Activated T-helper 1 cell treated with anti-CD3 and anti-CD28 coated beads, Interleukin-12 subunit alpha, Interleukin-12 subunit beta, Interleukin-2, Interleukin-4 antibody, amounts not matched to agents 30 ng/mL and 10 ng/mL and 1 ng/mL, durations not matched to agents 14 hours and 24 hours and 36 hours (primary cell): ENCODE data around the gene CDC42EP4. TPM values are rescaled to one million over a fixed set of nuclear protein-coding genes. Genes with fewer than 3 reads are reported as not detected.

Experiments used
- DNase-seq: peaks from one replicate; pipeline ENCODE4 v3.0.0; 2021; ENCODE audit warnings: low spot score
- H3K27ac Mint-ChIP-seq: one replicate; pipeline ENCODE4 v1.8.0; 2021; ENCODE audit warnings: mild to moderate bottlenecking, mixed read lengths
- H3K27me3 Mint-ChIP-seq: one replicate; pipeline ENCODE4 v1.8.0; 2022; ENCODE audit warnings: mild to moderate bottlenecking, moderate library complexity, mixed read lengths; ENCODE audit not compliant: insufficient read depth
- H3K36me3 Mint-ChIP-seq: one replicate; pipeline ENCODE4 v1.8.0; 2021; ENCODE audit warnings: low read depth, mixed read lengths
- H3K4me1 Mint-ChIP-seq: one replicate; pipeline ENCODE4 v1.8.0; 2021; ENCODE audit warnings: low read depth, mixed read lengths
- H3K4me3 Mint-ChIP-seq: one replicate; pipeline ENCODE4 v1.8.0; 2021; ENCODE audit warnings: mild to moderate bottlenecking, moderate library complexity, mixed read lengths
- H3K9me3 Mint-ChIP-seq: one replicate; pipeline ENCODE4 v1.8.0; 2021; ENCODE audit warnings: mixed read lengths
- intact Hi-C: fragments of 100-400 bp; cut with micrococcal nuclease; formaldehyde crosslinking; loops from one replicate; pipeline ENCODE4 v1.15.1; 2024
- total RNA-seq: library from RNA; stranded (reverse); gene quantifications from 2 replicates; pipeline ENCODE4 v1.2.3, GENCODE V29; 2022

Gene CDC42EP4
- total RNA-seq, 1 donor from 2014 or later: 1.1 TPM

GRCh38 chr17:73349647-73350046 lies 37.8 kb upstream of the CDC42EP4 start:
- Mint-ChIP-seq H3K27ac (no peak overlapping the region), H3K4me1 (no peaks in the 10 kb centered on the region), H3K9me3 (no peaks in the 10 kb centered on the region), H3K27me3 (no peaks in the 10 kb centered on the region), H3K36me3 (no peaks in the 10 kb centered on the region), H3K4me3 (no peak overlapping the region)
- no peak for DNase-seq
- intact Hi-C loops: no loop called here

DNA sequence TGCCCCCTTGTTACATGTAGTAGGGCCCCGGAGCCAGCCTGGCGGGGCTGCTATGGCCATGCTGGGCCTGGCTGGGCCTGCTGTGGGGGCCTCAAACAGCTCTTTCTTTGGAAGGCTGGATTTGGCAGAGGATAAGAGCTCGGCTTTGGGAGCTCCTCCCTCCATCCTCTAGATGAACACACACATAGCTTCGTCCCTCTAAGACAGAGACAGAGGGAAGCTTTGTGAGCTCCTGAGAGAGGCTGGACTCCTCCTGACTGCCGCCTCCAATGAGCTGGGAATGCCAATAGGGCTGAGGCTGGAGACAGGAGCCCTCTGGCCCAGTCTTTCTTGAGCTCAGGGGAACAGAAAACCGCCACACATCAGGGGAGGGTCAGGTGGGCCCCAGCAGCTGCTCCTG lies 37.3 kb upstream of the CDC42EP4 start:
- Mint-ChIP-seq H3K4me1 (no peaks in the 10 kb centered on the region), H3K4me3 (no peak overlapping the region), H3K36me3 (no peaks in the 10 kb centered on the region), H3K27me3 (no peaks in the 10 kb centered on the region), H3K9me3 (no peaks in the 10 kb centered on the region), H3K27ac (no peak overlapping the region)
- intact Hi-C loops: no loop called here
- DNase-seq: no peak

DNA sequence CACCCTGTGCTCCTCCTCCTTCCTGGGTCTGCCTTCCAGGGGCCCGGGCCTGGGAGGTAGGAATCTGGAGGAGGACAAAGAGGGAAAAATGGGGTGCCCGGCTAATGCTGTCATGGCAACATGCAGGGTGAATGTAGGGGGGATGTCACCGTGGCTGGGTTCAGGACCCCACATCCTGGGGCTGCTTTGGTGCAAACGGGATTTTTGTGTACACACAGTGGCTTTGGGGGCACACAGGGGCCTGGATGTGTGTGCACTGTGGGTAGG lies 37.0 kb upstream of the CDC42EP4 start:
- no peaks in the 10 kb centered on the region for H3K9me3 Mint-ChIP-seq
- H3K27me3 Mint-ChIP-seq: no peaks in the 10 kb centered on the region
- H3K4me1 Mint-ChIP-seq: no peaks in the 10 kb centered on the region
- DNase-seq: no peak
- no peak overlapping the region for H3K4me3 Mint-ChIP-seq
- no peaks in the 10 kb centered on the region for H3K36me3 Mint-ChIP-seq
- intact Hi-C loops: no loop called here
- H3K27ac Mint-ChIP-seq: no peak overlapping the region

DNA sequence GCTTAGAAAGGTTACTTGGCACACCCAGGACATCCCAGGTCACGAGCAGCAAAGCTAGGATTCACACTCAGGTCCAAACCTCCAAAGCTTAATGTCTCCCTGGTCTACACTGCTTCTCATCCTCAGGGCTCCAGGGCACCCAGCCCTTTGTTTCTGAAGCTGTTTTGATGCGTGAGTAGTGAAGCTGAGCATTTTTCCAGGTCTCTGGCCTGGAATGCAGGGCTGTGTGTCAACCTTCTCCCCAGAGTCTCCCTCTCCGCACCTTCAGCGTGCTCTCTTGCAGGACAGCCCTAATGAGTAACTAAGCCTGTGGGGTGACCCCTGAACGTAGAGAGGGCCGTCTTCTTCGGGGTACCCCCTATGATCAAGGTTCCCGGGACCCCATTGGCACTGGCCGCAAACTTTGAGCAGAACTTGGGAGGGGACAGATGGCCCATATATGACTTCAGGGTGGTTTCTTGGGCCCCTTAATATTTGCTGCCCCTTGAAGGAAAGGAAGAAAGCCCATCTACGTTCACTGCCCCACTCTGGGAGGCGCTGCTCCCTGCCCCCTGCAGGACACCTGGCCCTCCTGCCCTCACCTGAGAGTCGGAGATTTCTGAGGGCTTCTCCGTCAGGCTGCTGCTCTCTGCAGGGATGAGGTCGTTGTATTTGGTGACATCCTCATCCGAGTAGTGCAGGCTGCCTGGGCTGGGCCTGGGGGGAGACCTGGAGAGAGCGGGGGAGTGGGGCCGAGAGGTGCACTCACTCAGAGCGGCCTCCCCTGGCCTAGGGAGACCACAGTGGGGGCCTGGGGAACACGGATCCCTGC lies 36.4 kb upstream of the CDC42EP4 start:
- Mint-ChIP-seq H3K9me3 (no peaks in the 10 kb centered on the region), H3K4me3 (no peak overlapping the region), H3K4me1 (no peaks in the 10 kb centered on the region), H3K27me3 (no peaks in the 10 kb centered on the region), H3K27ac (no peak overlapping the region), H3K36me3 (no peaks in the 10 kb centered on the region)
- intact Hi-C loops: no loop called here
- no peak for DNase-seq

DNA sequence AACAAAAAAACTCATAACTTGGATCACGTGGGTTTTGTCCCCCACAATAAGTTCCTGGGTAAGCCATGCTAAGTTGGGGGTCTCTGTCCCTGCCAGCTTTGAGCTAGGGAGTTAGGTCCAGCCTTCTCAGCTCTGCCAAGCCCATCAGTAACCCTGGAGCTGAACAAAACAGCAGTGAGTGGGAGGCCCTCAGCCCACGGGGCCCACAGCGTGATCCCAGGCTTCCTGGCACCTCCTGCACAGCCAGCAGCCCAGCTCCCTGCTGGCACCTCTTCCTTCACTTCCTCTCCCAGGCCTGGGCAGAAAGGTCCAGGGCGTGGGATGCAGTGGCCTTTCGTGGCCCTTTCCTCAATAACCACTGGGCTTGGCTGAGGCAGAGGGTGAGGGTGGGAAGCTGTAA lies 35.5 kb upstream of the CDC42EP4 start:
- no peak for DNase-seq
- H3K27ac Mint-ChIP-seq: no peak overlapping the region
- H3K4me1 Mint-ChIP-seq: no peaks in the 10 kb centered on the region
- no peak overlapping the region for H3K4me3 Mint-ChIP-seq
- H3K9me3 Mint-ChIP-seq: no peaks in the 10 kb centered on the region
- H3K36me3 Mint-ChIP-seq: no peaks in the 10 kb centered on the region
- H3K27me3 Mint-ChIP-seq: peaks cover 3% of the 10 kb centered on the region
- intact Hi-C loops: no loop called here

- no peak overlapping the region for H3K4me3 Mint-ChIP-seq
- no peaks in the 10 kb centered on the region for H3K4me1 Mint-ChIP-seq
- intact Hi-C loops: no loop called here
- DNase-seq: no peak
- no peaks in the 10 kb centered on the region for H3K9me3 Mint-ChIP-seq
- H3K27ac Mint-ChIP-seq: no peak overlapping the region
- H3K27me3 Mint-ChIP-seq: peaks cover 3% of the 10 kb centered on the region
- H3K36me3 Mint-ChIP-seq: no peaks in the 10 kb centered on the region
Measured at GRCh38 chr17:73346501-73347162, 34.8 kb upstream of the CDC42EP4 start.

DNA sequence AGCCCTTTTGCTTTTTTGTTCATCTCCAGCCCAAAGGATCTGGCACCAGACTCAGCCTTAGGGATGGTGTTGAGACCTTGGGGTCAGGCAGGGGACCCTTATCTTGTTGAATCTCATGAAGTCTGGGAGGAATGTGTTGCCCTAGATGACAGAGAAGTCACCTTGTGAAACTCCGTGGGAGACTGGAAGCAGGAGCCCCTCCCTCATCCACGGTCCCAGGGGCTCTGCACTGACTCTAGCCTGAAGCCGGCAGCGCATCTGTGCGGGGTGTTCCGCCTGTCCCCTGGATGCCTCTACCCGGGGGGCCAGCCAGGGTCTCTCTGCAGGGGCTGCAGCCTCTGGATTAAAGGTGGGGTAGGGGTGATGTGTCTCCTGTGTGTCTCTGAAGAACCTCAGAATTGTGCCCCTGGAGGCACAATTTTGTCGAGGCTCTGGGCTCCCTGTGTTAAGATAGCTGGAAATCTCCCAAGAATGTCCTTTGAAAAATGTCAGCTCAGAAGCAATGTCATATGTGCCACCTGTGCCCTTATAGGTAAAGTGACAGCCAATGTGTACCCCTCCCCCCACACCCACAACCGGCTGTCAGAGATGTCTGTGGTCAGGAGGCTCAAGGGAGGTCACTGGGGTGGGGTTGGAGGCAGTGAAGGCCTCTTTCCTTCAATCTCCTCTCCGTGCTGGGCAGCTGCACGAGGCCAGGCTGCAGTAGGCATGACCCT lies 32.1 kb upstream of the CDC42EP4 start:
- no peaks in the 10 kb centered on the region for H3K9me3 Mint-ChIP-seq
- H3K4me3 Mint-ChIP-seq: no peak overlapping the region
- no peak for DNase-seq
- intact Hi-C loops: no loop called here
- H3K27ac Mint-ChIP-seq: no peak overlapping the region
- H3K4me1 Mint-ChIP-seq: no peaks in the 10 kb centered on the region
- H3K27me3 Mint-ChIP-seq: peaks cover 3% of the 10 kb centered on the region
- no peaks in the 10 kb centered on the region for H3K36me3 Mint-ChIP-seq

DNA sequence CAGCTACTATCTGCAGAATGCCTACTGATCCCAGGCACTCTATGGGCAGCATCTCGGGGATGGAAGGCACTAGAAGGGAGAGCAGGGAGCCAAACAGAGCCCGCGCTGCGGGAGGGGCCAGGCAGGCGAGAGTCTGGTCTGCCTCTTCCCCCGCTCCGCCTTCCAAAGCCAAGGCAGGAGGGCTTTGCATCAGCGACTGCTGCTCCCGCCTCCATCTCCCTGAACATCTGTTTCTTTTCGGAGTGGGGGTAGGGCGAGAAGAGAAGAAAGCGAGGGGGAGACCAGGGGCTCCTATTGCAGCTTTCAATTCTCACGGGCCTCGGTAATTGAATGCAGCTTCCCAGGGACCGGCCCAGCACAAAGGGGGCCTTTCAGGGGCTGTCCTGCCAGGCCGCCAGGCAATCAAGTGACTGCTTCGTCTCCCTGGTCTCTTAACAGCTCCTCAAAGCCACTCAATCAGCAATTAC lies 31.4 kb upstream of the CDC42EP4 start:
- peaks cover 6% of the 10 kb centered on the region for H3K27me3 Mint-ChIP-seq

GRCh38 chr17:73342541-73343167 lies 30.9 kb upstream of the CDC42EP4 start:
- Mint-ChIP-seq H3K4me3 (no peak overlapping the region), H3K27ac (no peak overlapping the region), H3K36me3 (no peaks in the 10 kb centered on the region), H3K4me1 (no peaks in the 10 kb centered on the region), H3K27me3 (peaks cover 6% of the 10 kb centered on the region), H3K9me3 (no peaks in the 10 kb centered on the region)
- DNase-seq: no peak
- intact Hi-C loops: no loop called here

More for the DNA sequence above, 31.4 kb upstream of the CDC42EP4 start:
- H3K36me3 Mint-ChIP-seq: no peaks in the 10 kb centered on the region
- no peaks in the 10 kb centered on the region for H3K4me1 Mint-ChIP-seq
- H3K27ac Mint-ChIP-seq: no peak overlapping the region
- no peak overlapping the region for H3K4me3 Mint-ChIP-seq
- DNase-seq: no peak
- H3K9me3 Mint-ChIP-seq: no peaks in the 10 kb centered on the region
- intact Hi-C loops: no loop called here

GRCh38 chr17:73342050-73342522 lies 30.3 kb upstream of the CDC42EP4 start:
- Mint-ChIP-seq H3K9me3 (no peaks in the 10 kb centered on the region), H3K4me1 (no peaks in the 10 kb centered on the region), H3K27ac (no peak overlapping the region), H3K4me3 (no peak overlapping the region), H3K27me3 (peaks cover 6% of the 10 kb centered on the region), H3K36me3 (no peaks in the 10 kb centered on the region)
- no peak for DNase-seq
- intact Hi-C loops: no loop called here

DNA sequence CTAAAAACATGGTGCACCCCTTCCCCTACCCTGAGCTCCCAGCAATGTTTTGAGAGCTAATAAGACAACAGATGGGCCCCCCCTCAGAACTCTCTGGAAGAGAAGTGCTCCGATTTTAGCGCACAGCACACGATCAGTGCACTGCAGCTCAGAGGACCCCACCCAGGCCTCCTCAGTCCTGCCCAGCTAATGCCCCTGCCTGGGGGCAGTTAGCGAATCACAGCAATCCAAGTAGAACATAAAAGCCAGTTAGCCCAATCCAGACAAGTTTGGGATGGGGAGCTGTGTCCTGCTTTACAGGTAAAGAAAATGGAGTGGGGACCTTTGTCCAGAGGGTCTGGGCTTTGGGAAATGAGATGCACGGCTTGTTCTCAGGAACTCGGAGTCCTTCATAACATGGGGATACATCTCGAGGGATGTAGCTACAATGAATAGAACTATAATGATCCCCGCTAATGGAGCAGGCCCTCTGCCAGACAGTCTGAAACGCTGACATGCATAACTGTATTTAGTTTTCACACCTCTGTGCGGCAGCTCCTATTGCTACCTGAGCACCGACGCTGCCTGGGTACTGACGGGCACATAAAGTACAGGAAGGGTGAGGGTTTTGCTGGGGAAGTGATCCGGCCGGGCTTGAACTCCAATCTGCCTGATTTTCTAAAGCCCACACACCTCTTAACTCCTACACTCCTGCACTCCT lies 29.7 kb upstream of the CDC42EP4 start:
- H3K4me1 Mint-ChIP-seq: no peaks in the 10 kb centered on the region
- H3K27me3 Mint-ChIP-seq: peaks cover 6% of the 10 kb centered on the region
- no peaks in the 10 kb centered on the region for H3K36me3 Mint-ChIP-seq
- no peak overlapping the region for H3K27ac Mint-ChIP-seq
- H3K4me3 Mint-ChIP-seq: no peak overlapping the region
- DNase-seq: no peak
- H3K9me3 Mint-ChIP-seq: no peaks in the 10 kb centered on the region
- intact Hi-C loops: no loop called here

GRCh38 chr17:73340093-73340596 lies 28.3 kb upstream of the CDC42EP4 start:
- no peak for DNase-seq
- Mint-ChIP-seq H3K36me3 (no peaks in the 10 kb centered on the region), H3K4me3 (no peak overlapping the region), H3K27me3 (peaks cover 6% of the 10 kb centered on the region), H3K9me3 (no peaks in the 10 kb centered on the region), H3K4me1 (no peaks in the 10 kb centered on the region), H3K27ac (no peak overlapping the region)
- intact Hi-C loops: no loop called here
